HG03139 (cell line): Measurements from ENCODE around the gene MVD.
A peak's percentile ranks its signal among the peaks of the same experiment; 100 is the strongest.
"Not testable (repeated sequence)": the region's sequence is repeated elsewhere in the genome, so short reads cannot be mapped to it uniquely, and the experiment has no call there.

Source experiments
- ATAC-seq: cut with Tn5 transposase; IDR thresholded peaks from one replicate; pipeline ENCODE4 v1.9.1; 2021; ENCODE audit not compliant: unreplicated experiment

MVD gene

DNA sequence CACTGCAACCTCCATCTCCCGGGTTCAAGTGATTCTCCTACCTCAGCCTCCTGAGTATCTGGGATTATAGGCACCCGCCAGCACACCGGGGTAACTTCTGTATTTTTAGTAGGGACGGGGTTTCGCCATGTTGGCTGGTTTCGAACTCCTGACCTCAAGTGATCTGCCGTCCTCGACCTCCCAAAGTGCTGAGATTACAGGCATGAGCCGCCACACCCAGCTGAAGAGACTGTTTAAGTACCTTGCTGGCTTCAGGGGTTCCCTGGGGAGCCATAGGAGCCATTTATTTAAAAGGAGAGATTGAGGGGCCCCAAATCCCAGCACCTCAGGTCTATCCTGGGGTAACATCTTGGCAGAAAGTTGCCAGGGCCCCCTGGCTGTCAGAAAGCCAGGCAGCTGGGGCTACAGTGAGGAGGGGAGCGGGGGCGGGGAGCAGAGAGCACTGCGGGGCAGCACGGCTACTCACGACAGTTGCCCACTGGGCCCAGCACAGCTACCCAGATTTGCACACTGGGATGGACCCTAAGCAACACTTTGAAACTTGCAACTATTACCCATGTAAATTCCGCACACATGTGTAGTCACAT lies 21.8 kb upstream of the MVD start:
- ATAC-seq, result no peak

- peak; percentile 53 for ATAC-seq
Observed at GRCh38 chr16:88681709-88682451, 19.0 kb upstream of the MVD start.

- no peak for ATAC-seq
Observed at GRCh38 chr16:88681084-88681680, 18.3 kb upstream of the MVD start.

DNA sequence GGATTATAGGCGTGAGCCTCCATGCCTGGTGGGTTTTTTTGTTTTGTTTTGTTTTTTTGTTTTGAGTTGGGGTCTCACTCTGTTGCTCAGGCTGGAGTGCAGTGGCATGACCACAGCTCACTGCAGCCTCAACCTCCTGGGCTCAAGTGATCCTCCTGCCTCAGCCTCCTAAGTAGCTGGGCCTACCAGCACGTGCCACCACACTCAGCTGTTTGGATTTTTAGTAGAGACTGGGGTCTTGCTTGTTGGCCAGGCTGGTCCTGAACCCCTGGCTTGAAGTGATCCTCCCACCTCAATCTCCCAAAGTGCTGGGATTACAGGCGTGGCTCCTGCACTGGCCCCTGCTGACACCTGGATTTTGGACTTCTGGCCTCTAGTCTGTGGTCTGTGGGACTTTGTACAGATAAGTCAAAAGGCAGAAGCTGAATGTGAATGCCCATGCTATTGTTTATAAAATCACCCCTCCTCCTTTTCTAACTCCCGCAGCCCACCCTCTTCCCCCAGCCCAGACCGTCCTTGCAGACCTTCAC lies 17.7 kb upstream of the MVD start:
- no peak for ATAC-seq

- ATAC-seq, result no peak
Observed at GRCh38 chr16:88678224-88678979, 15.5 kb upstream of the MVD start.

- ATAC-seq, result no peak
Observed at GRCh38 chr16:88677721-88678120, 14.8 kb upstream of the MVD start.

- no peak for ATAC-seq
Observed at GRCh38 chr16:88676502-88677242, 13.8 kb upstream of the MVD start.

GRCh38 chr16:88673716-88674379 lies 11.0 kb upstream of the MVD start:
- ATAC-seq, result no peak

DNA sequence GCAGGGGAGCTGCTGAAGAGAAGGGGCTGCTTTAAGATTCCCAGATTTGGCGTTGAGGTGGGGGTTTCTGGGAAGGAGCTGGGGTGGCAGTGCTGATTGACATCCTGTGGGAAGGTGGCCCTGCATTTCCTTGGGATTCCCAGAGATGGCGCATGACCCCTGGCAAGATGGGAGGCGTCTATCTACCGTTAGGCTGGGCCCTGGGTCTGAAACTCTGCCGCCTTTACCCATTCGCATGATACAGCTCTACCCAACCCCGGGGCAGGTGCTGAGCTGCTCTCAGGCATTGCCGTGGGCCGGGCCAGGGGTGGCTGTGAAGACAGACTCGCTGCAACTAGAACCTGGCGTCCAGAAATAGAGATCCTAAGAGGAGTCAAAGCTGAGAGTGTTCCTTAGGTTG lies 9.9 kb upstream of the MVD start:
- no peak for ATAC-seq

DNA sequence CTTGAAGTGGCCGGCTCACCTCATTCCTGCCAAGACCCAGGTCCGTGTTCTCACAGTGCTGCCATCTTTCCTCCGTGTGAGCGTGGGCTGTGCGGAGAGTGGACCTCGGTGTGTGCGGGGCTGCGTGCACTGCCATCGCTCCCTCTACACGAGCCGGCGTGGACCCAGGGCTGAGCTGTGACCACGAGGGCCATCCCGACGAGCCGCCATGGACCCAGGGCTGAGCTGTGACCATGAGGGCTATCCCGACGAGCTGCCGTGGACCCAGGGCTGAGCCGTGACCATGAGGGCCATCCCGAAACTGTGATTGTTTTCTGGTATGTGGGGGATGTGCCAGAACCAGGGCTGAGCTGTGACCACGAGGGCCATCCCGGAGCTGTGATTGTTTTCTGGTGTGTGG lies 8.9 kb upstream of the MVD start:
- no peak for ATAC-seq

DNA sequence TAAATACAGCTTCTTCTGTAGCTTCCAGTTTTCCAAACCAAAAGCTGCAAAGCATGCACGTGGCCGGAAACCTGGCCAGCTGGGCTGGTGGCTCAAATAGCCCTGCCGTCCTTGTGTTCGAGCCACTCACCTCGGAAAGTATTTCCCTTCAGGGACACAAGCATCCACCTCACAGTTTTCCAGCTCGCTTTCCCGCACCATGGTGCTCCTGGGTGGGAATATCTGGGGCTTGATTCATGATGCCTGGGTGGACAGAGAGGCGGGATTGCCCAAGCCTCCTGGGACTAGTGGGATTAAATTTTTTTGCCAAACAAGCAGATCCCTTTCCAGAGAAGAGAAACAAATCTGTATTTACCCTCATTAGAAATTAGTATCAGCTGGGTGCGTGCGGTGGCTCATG lies 7.1 kb upstream of the MVD start:
- ATAC-seq, result no peak

DNA sequence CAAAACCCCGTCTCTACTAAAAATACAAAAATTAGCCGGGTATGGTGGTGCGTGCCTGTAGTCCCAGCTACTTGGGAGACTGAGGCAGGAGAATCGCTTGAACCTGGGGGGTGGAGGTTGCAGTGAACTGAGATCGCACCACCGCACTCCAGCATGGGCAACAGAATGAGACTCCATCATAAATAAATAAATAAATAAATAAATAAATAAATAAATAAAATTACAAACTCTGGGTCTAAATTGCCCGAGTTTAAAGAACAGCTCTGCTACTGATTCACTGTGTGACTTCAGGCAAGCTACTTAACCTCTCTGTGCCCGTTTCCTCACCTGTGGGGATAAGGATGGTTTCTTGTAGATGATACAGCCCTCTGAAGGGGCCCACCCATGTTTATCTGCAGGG lies 6.6 kb upstream of the MVD start:
- ATAC-seq, result not testable (repeated sequence)

GRCh38 chr16:88667461-88667860 lies 4.6 kb upstream of the MVD start:
- ATAC-seq, result no peak

DNA sequence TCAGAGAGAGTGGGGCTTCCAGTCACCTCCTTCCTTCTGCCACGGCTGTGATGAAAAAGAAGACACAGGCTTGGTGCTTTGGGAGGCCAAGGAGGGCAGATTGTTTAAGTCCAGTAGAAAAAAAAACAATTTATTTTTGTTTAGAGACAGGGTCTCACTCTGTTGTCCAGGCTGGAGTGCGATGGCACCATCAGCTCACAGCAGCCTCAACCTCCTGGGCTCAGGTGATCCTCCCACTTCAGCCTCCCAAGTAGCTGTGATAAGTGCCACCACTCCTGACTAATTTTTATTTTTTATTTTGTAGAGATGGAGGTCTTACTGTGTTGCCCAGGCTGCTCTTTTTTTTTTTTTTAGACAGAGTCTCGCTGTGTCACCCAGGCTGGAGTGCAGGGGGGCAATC lies 2.7 kb upstream of the MVD start:
- ATAC-seq, result no peak

- ATAC-seq, result no peak
Observed at GRCh38 chr16:88665148-88665547, 2.3 kb upstream of the MVD start.

GRCh38 chr16:88662222-88662842 lies 559 bp downstream of the MVD start:
- ATAC-seq, result no peak

GRCh38 chr16:88661468-88661867 lies 1.4 kb downstream of the MVD start:
- ATAC-seq, result no peak

DNA sequence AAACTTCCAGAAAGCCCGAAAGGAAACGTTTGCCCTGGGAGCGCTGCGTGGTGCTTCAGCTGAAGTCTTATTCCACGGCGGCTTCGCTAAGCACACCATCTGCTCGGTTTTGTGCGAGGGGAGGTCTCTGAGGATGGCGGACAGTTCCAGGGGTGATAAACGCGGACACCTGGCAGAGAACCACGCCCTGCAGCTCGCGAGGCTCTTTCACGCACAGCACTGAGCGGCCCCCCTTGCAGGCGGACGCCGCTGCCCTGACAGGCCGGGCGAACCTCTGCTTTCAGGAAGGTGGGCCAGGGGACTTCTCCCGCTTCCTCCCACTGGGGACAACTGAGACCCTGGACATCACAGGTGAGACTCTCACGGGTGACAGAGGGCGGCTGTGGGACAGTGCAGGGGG lies 3.7 kb downstream of the MVD start:
- ATAC-seq, result no peak

GRCh38 chr16:88658714-88659113 lies 4.2 kb downstream of the MVD start:
- ATAC-seq, result no peak

- no peak for ATAC-seq
Observed at GRCh38 chr16:88657371-88657770, 5.5 kb downstream of the MVD start.
